ENCODE data around the gene ELMO1.

Gene ELMO1

DNA sequence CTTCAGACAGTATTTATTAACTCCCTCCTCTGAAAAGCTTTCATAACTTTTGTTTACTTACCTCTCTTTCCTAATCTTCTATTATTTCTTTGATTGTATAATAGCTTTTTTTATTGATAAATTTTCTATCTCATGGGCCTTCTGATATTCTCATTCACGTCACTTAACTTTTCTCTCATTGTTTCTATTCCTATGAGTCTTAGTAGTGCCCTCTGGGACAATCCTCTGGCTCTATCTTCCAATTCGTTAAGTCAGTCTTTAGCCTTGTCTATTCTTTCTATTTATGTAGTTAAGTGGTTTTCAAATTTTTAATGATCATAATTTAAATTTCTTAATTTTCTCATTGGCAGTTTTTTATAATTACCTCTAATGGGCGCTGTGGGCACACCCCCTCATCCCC lies 6.4 kb upstream of the ELMO1 start:
- Histone ChIP-seq H4K20me1 (ENCODE audit: insufficient read depth, low read length) (no peaks in the 10 kb centered on the region), H3K4me1 (ENCODE audit: insufficient read depth, low read length) (no peaks in the 10 kb centered on the region), H3K9me3 (ENCODE audit: insufficient read depth, low read length, severe bottlenecking) (no peaks in the 10 kb centered on the region), H3K36me3 (ENCODE audit: insufficient read depth, low read length) (no peaks in the 10 kb centered on the region), H3K4me2 (ENCODE audit: insufficient read depth, low read length) (no peak overlapping the region), H3K9ac (ENCODE audit: low read depth, low read length) (no peak overlapping the region), H3K79me2 (ENCODE audit: insufficient read depth, low read length) (no peaks in the 10 kb centered on the region), H3K27me3 (ENCODE audit: insufficient read depth, low read length, poor library complexity) (peaks cover 31% of the 10 kb centered on the region), H3K27ac (ENCODE audit: low read length) (no peak overlapping the region), H3K4me3 (ENCODE audit: low read depth in 1 of 2, low read length in 2 of 2) (no peak overlapping the region), H2AFZ (ENCODE audit: low read depth, low read length) (no peak overlapping the region)
- TF ChIP-seq EZH2 (IDR thresholded peaks at IDR 0.05; ENCODE audit: borderline replicate concordance, low read depth, low read length, severe bottlenecking) = no peak
- TF ChIP-seq, protein P1, sequence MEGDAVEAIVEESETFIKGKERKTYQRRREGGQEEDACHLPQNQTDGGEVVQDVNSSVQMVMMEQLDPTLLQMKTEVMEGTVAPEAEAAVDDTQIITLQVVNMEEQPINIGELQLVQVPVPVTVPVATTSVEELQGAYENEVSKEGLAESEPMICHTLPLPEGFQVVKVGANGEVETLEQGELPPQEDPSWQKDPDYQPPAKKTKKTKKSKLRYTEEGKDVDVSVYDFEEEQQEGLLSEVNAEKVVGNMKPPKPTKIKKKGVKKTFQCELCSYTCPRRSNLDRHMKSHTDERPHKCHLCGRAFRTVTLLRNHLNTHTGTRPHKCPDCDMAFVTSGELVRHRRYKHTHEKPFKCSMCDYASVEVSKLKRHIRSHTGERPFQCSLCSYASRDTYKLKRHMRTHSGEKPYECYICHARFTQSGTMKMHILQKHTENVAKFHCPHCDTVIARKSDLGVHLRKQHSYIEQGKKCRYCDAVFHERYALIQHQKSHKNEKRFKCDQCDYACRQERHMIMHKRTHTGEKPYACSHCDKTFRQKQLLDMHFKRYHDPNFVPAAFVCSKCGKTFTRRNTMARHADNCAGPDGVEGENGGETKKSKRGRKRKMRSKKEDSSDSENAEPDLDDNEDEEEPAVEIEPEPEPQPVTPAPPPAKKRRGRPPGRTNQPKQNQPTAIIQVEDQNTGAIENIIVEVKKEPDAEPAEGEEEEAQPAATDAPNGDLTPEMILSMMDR (IDR thresholded peaks at IDR 0.05; ENCODE audit: borderline replicate concordance, extremely low read depth, low read length, poor library complexity, severe bottlenecking) = no peak
- DNase-seq = no peak
- ATAC-seq (ENCODE audit: insufficient read depth, low read depth) = no peak

DNA sequence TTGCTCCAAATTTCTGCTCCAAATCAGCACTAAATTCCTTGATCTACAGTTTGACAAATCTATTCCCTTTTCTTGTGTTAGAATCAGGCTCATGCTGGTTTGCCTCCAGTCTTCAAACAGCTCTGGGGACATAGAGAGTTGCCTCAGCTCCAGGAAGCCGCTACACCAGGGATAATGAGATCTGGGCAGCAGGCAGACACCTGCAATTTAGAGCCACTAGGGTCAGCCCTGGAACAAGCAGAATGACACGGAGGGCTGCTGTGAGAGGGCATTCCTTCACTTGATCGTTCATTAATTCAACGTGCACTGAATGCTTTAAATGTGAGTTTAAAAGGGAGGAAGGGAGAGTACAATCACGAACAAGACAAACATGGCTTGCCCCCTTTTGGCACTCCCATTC lies 3.7 kb upstream of the ELMO1 start:
- Histone ChIP-seq H3K27ac (ENCODE audit: low read length) (no peak overlapping the region), H3K36me3 (ENCODE audit: insufficient read depth, low read length) (no peaks in the 10 kb centered on the region), H3K9ac (ENCODE audit: low read depth, low read length) (no peak overlapping the region), H4K20me1 (ENCODE audit: insufficient read depth, low read length) (no peaks in the 10 kb centered on the region), H3K27me3 (ENCODE audit: insufficient read depth, low read length, poor library complexity) (peaks cover 50% of the 10 kb centered on the region), H3K9me3 (ENCODE audit: insufficient read depth, low read length, severe bottlenecking) (no peaks in the 10 kb centered on the region), H3K4me1 (ENCODE audit: insufficient read depth, low read length) (peaks cover 23% of the 10 kb centered on the region), H3K79me2 (ENCODE audit: insufficient read depth, low read length) (no peaks in the 10 kb centered on the region), H3K4me3 (ENCODE audit: low read depth in 1 of 2, low read length in 2 of 2) (no peak overlapping the region), H3K4me2 (ENCODE audit: insufficient read depth, low read length) (no peak overlapping the region), H2AFZ (ENCODE audit: low read depth, low read length) (no peak overlapping the region)
- no peak for ATAC-seq (ENCODE audit: insufficient read depth, low read depth)
- TF ChIP-seq, protein P1 (IDR thresholded peaks at IDR 0.05; ENCODE audit: borderline replicate concordance, extremely low read depth, low read length, poor library complexity, severe bottlenecking) = no peak
- no peak for TF ChIP-seq EZH2 (IDR thresholded peaks at IDR 0.05; ENCODE audit: borderline replicate concordance, low read depth, low read length, severe bottlenecking)
- no peak for DNase-seq

DNA sequence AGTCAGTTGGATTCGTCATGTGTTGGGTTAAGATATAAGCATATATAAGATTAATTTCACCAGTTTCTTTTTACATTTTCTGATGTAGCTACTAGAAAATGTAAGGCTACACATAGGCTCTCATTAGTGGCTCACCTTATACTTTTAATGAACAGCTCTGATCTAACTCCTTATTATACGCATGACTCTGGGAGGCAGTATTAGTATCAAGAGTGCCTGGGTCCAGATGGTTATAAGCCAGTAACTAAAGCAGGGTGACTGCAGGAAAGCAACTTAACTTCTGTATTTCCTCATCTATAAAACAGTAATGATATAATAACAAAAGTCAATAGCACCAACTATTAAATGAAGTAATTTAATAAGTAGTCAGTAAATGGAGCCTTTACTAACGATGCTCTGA lies 1.4 kb upstream of the ELMO1 start:
- DNase-seq (no peak), ATAC-seq (ENCODE audit: insufficient read depth, low read depth) (no peak)
- no peaks in the 10 kb centered on the region for H4K20me1 ChIP-seq (ENCODE audit: insufficient read depth, low read length)
- no peaks in the 10 kb centered on the region for H3K79me2 ChIP-seq (ENCODE audit: insufficient read depth, low read length)
- H3K4me3 ChIP-seq (ENCODE audit: low read depth in 1 of 2, low read length in 2 of 2) = no peak overlapping the region
- no peaks in the 10 kb centered on the region for H3K9me3 ChIP-seq (ENCODE audit: insufficient read depth, low read length, severe bottlenecking)
- H3K27me3 ChIP-seq (ENCODE audit: insufficient read depth, low read length, poor library complexity) = peaks cover 71% of the 10 kb centered on the region
- no peak overlapping the region for H3K9ac ChIP-seq (ENCODE audit: low read depth, low read length)
- no peak overlapping the region for H2AFZ ChIP-seq (ENCODE audit: low read depth, low read length)
- H3K4me1 ChIP-seq (ENCODE audit: insufficient read depth, low read length) = peaks cover 28% of the 10 kb centered on the region
- no peaks in the 10 kb centered on the region for H3K36me3 ChIP-seq (ENCODE audit: insufficient read depth, low read length)
- no peak overlapping the region for H3K4me2 ChIP-seq (ENCODE audit: insufficient read depth, low read length)
- H3K27ac ChIP-seq (ENCODE audit: low read length) = no peak overlapping the region
- TF ChIP-seq, protein P1 (IDR thresholded peaks at IDR 0.05; ENCODE audit: borderline replicate concordance, extremely low read depth, low read length, poor library complexity, severe bottlenecking) = no peak
- TF ChIP-seq EZH2 (IDR thresholded peaks at IDR 0.05; ENCODE audit: borderline replicate concordance, low read depth, low read length, severe bottlenecking) = no peak

DNA sequence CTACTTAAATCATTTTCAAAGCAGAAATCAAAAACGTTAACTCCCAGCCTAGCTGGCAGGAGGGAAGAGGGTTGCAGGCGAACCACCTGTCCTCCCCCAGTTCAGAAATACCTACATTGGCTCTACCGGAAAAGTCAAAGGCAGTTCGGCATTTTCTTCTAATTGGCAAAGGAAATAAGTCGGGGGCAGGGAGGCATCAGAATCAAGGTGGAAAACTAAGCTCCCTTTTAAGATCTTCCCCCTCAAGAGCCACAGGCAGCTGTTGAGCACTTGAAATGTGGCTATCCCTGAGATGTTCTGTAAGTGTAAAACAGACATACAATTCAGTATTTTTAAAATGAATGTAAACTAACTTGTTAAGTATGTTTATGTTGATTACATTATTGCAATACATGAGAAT lies 957 bp upstream of the ELMO1 start:
- Histone ChIP-seq H3K4me3 (ENCODE audit: low read depth in 1 of 2, low read length in 2 of 2) (no peak overlapping the region), H3K4me2 (ENCODE audit: insufficient read depth, low read length) (no peak overlapping the region), H4K20me1 (ENCODE audit: insufficient read depth, low read length) (no peaks in the 10 kb centered on the region), H3K79me2 (ENCODE audit: insufficient read depth, low read length) (no peaks in the 10 kb centered on the region), H3K27me3 (ENCODE audit: insufficient read depth, low read length, poor library complexity) (peaks cover 75% of the 10 kb centered on the region), H2AFZ (ENCODE audit: low read depth, low read length) (no peak overlapping the region), H3K36me3 (ENCODE audit: insufficient read depth, low read length) (no peaks in the 10 kb centered on the region), H3K4me1 (ENCODE audit: insufficient read depth, low read length) (peaks cover 28% of the 10 kb centered on the region), H3K9me3 (ENCODE audit: insufficient read depth, low read length, severe bottlenecking) (no peaks in the 10 kb centered on the region), H3K9ac (ENCODE audit: low read depth, low read length) (no peak overlapping the region), H3K27ac (ENCODE audit: low read length) (no peak overlapping the region)
- TF ChIP-seq, protein P1 (IDR thresholded peaks at IDR 0.05; ENCODE audit: borderline replicate concordance, extremely low read depth, low read length, poor library complexity, severe bottlenecking) = no peak
- peak; percentile 39 for TF ChIP-seq EZH2 (IDR thresholded peaks at IDR 0.05; ENCODE audit: borderline replicate concordance, low read depth, low read length, severe bottlenecking)
- ATAC-seq (ENCODE audit: insufficient read depth, low read depth) (no peak), DNase-seq (peak; percentile 4)

All from DND-41 (cell line).